NCI-H1417 treated with DMSO at 0.1 percent for 48 hours (cell line): ENCODE results near the gene GTF3C1.

Experiments used
- DNase-seq: peaks from one replicate; lab custom pipeline; 2025; lab: John Stamatoyannopoulos, UW

GTF3C1 gene

DNA sequence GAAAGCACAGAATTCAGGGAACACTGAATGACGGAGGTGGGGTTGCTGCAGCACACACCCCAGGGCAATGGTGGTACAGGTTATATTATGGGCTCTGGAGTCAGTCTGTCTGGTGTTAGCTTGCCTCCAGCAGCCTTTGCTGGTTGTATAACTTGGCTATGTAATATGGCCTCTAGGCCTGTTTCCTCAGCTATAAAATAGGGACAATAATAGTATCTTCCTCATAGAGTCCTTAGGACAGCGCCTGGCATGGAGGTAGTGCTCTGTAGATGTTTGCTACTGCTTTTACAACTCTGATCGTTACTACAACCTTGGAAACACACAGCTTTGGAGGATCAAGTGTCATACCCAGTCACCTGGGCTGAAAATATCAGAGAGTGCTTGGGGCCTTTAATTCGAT lies 31.5 kb downstream of the GTF3C1 start:
- DNase-seq, result no peak

- no peak for DNase-seq
Measured at GRCh38 chr16:27517664-27518063, 32.0 kb downstream of the GTF3C1 start.

DNA sequence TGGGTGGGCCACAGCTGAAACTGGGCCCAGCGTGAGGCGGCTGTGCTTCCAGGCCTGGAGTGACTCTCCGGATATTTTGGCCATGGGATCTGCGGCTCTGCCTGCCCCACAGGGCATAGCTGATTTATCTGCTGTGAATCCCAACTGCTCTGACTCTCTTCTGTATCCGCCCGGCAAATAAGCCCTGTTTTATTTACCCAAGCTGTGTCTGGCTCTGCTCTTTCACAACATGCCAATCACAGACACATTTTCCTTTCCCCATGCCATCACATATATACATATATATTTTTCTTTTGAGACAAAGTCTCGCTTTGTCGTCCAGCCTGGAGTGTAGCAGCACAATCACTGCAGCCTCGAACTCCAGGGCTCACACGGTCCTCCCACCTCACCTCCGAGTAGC lies 33.3 kb downstream of the GTF3C1 start:
- DNase-seq, result no peak

DNA sequence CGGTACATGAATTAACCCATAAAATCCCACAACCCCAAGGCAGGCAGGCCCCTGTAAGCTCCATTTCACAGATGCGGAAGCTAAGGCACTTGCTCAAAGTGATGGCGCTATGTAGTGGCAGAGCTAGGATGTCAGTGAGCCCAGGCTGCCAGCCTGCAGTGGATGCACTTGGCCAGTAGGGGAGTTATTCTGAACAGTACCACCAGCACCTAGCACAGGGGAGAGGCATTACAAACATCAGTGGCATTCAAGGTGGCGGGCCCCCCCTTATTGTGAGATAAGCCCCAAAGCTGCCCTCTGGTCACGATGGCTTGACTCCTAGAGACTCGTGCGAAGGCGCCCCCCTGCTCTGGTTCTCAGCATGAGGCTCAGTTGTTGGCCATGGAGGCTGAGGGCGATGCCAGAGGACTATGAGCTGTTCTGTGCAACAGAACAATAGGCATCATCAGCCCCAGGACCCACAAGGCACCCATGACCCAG lies 33.8 kb downstream of the GTF3C1 start:
- no peak for DNase-seq

GRCh38 chr16:27514806-27515205 lies 34.9 kb downstream of the GTF3C1 start:
- DNase-seq, result no peak

DNA sequence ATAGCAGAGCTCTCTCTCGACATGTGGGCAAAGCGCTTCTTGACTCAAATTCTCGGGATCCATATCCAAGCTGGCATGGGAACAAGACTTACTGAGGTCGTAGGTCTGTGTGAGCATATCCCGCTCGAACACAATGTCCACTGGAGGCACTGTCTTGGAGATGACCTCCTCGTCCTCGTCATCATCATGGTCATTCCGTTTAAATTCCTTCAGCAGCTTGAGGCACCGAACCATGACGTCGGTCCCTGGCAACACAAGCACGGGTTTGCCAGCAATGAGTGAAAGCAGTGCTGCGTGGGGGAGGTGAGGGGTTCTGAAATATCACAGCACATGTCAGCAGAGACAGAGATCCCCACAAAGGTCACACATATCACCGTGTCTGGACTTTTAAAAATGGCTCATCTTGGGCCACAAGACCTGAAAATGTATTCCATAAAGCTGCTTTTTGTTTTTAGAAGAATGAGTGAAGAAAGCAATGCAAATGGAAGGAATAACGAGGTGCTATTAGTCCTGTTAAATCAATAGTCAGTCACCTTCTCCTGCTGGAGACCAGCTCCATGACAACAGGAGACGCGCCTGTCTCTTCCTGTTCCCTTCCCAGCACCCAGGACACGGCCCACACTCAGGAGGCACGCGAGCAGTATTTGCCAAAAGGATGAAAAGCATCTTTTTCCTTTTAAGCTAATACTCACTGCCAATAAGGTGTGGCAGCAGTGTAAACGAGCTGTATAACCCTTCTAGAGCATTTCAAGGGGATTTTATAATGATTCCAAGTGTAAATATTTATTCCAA lies 37.9 kb downstream of the GTF3C1 start:
- no peak for DNase-seq

DNA sequence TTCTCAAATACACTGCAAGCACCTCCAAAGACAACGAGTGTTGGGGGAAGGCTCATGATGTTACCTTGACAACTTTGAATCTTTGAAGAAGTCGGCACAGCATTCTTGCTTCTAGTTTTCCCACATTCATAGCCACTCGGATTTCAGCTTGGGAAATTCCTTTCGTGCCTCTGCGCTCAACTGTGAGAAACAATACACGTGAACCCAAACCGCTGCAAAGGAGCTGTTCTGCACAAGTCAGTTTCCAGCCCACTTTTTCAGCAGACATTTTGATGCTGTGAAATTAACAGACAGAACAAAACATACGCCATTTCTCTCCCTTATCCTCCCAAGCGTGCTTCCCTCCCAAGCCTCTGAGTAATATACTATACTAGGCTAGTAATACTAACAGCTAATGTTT lies 41.2 kb downstream of the GTF3C1 start:
- DNase-seq, result no peak

- no peak for DNase-seq
Measured at GRCh38 chr16:27506771-27507170, 42.9 kb downstream of the GTF3C1 start.

DNA sequence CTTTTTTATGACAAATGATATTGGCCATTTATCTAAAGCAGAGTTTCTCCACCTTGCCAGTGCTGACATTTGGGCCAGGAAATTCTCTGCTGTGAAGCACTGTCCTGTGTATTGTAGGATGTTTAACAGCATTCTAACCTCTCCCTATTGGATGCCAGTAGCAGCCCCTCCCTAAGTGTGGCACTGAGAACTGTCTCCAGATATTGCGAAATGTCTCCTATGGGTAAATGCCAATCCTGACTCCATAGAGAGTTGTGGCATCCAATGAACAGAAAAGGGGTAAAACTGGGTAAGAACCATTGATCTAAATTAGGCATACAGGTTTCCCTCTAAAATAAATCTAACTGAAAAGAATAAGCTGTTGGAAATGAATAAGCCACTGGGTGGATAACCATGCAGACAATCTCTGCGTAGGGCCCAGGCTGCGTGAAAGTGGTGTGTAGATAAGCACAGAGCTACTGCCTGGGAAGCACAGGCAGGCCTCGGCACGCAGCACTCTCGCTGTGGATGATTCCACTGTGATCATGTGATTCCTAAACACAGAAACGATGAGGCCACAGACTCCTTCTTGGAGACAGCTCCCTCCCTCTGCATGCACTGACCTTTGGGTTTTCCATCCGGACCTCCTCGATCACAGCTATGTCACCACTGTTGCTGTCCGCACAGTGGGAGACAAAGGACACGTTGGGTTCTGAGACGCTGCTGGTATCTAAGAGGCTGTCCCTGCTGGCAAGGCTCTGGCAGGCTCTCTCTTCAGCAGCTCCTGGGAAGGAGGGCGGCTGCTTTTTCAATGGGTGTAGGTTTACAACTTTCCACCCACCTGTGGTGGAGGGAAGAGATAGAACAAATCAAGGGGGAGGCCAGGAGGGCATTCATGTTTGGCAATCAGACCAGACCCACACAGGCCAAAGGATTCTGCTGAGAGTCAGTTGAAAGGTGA lies 44.1 kb downstream of the GTF3C1 start:
- DNase-seq, result no peak

DNA sequence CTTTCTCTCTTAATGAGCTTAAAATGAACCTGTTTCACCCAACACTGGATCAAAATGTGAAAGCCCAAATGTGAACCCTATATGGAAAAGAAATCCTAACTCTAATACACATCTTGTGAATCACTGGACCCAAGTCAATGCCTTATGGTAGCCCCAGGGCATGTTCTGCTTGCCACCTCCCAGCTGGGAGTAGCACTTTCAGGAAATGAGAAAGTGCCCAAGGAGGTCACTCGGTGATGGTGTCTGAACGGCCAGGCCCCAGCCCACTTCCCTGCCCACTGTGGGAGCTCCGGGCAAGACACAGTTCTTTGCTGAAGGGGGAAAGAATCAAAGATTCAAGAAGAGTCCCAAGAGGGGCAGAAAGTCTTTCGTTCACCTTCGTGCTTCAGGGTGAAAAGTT lies 46.1 kb downstream of the GTF3C1 start:
- DNase-seq, result no peak

DNA sequence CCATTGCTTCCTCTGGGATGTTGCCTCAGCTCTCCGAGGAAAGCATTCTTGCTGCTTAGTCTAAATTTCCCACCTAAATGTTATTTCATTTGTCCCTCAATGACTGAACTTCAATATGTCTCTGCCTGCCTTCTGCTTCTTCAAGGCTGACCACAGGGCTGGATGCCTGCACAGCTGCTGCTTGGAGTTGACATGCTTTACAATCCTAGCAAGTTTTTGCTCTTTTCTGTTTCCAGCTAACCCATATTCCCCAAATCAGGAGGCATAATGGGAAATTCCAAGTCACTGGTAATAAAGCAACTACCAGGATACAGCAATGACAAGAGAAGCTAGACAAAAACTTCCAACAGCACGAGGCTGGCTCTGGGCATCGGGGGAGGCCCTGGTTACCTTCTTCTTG lies 48.9 kb downstream of the GTF3C1 start:
- DNase-seq, result no peak

GRCh38 chr16:27499659-27500055 lies 50.1 kb downstream of the GTF3C1 start:
- no peak for DNase-seq

DNA sequence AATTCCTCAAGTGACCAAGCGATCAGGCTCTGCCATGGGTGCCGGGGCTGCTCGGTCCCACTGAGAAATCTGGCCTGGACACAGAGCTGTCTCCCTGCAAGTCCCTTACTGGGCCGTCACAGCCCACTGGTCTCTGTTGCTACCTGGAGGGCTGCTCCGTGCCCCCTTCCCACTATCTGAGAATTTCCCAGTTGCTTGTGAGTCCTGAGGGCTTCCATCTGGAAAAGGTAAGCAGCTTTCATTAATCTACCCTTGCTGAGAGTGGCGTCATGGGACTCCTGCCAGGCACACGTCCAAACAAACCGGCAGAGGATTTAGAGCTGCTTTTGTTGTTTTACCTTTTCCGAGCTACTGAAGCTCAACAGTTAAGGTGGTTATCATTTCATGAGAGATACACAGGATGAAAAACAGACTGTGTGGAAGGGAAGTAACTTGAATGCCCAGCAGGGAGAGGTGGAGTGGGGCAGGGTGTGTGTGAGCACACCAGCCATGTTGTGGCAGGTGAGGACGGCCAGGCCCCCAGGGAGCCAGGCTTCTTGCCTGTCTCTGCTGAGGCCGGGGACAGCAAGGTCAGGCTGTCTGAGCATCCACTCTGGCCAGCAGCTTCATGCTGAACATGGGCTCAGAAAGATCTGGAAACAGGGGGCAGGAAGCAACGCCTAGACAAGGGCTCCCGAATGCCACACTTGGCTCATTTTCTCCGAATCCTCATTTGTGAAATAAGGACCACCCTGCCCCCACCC lies 50.6 kb downstream of the GTF3C1 start:
- DNase-seq, result no peak

GRCh38 chr16:27498031-27498825 lies 51.5 kb downstream of the GTF3C1 start:
- no peak for DNase-seq

DNA sequence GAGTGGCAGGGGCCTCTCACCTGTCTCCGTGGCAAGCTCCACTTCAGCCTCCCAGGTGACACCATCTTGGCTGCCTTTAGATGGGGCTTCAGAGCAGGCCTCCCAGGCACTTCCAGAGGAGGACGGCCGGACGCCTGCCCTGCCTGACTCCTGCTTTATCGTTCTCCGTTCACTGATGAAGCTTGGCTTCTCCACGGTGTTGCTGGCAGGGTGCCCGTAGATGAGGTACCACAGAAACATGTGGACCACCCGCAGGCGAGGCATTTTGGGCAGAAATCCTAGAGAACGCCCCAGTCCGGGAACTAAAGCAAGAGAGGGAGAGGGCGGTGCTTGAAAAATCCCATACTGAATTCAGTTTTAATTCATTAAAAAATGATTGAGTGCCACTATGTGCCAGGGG lies 54.5 kb downstream of the GTF3C1 start:
- no peak for DNase-seq

- DNase-seq, result no peak
Measured at GRCh38 chr16:27492588-27492979, 57.1 kb downstream of the GTF3C1 start.

- DNase-seq, result no peak
Measured at GRCh38 chr16:27491894-27492587, 57.7 kb downstream of the GTF3C1 start.

- DNase-seq, result no peak
Measured at GRCh38 chr16:27489906-27490305, 59.8 kb downstream of the GTF3C1 start.

DNA sequence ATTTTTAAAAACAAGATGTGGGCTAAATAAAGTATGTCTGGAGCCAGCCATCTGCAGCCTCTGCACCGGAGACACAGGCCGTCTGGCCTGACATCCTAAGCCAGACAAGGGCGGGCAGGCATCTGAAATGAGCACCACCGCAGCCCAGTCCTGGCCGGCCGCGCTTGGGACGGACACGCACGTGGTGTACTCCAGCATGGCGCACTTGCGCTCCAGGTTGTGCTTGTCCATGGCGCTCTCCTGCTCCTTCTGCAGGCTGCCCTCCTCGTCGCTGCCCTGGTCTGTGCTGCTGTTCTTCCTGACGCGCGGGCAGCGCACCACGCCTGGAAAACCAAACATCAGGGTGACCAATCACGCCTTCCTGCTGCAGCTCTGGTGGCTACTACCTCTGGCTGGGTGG lies 60.3 kb downstream of the GTF3C1 start:
- no peak for DNase-seq

GRCh38 chr16:27486760-27487159 lies 63.0 kb downstream of the GTF3C1 start:
- no peak for DNase-seq

DNA sequence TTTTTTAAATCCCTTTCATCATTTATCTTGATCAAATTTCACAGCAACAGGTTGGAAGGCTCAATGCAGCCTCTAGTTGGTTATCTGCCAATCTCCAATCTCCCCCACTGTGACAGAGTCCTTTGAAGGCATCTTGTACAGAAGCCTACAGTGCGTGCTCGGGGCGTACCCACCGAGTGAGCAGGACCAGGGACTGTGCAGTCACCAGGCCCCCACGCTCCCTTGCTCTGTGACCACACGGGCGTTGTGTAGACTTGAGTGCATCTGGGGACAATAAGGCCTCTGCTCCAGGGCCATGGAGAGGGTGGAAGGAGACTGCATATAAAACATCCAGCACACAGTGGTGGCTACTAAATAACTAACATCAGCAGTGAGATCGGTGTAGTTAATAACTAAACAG lies 63.4 kb downstream of the GTF3C1 start:
- DNase-seq, result no peak
